Measurements from ENCODE around the gene RENBP. TPM values are rescaled to one million over a fixed set of nuclear protein-coding genes. Genes with fewer than 3 reads are reported as not detected.
A peak's percentile ranks its signal among the peaks of the same experiment; 100 is the strongest.

Gene RENBP
- total and polyA plus RNA-seq, 8 donors: 0.43 to 7.5 (median 2.4) TPM

- Histone ChIP-seq H3K4me1 (no peaks in the 10 kb centered on the region), H3K36me3 (no peaks in the 10 kb centered on the region), H3K4me3 (no peak overlapping the region), H3K27me3 (peaks cover 0 to 2% (median 0%) of the 10 kb centered on the region in 4 donors), H3K27ac (no peak overlapping the region), H3K9me3 (no peaks in the 10 kb centered on the region)
- WGBS, 2 donors: 68 to 73% methylated on average over 10 of the region's 10 CpGs
- FAIRE-seq: no peak
- TF ChIP-seq CTCF (IDR thresholded peaks at IDR 0.05): no peak
- no peak for DNase-seq
- intact Hi-C loops (cut with DNase I): loop anchor here in 1 of 3 donors (10.0 kb wide), 1 partner anchor 64 kb away; no protein-coding TSS in a partner anchor
- ATAC-seq: no peak
These were observed 6.1 kb downstream of the RENBP start for GRCh38 chrX:153938226-153938786.

- WGBS, 2 donors: 89 to 92% methylated on average over 3 of the region's 3 CpGs
- intact Hi-C loops (cut with DNase I): loop anchor here in 1 of 3 donors (10.0 kb wide), 1 partner anchor 62 kb away; no protein-coding TSS in a partner anchor
- DNase-seq: no peak
- H3K4me1 ChIP-seq: no peaks in the 10 kb centered on the region
- TF ChIP-seq CTCF (IDR thresholded peaks at IDR 0.05): no peak
- H3K27me3 ChIP-seq: no peaks in the 10 kb centered on the region
- no peaks in the 10 kb centered on the region for H3K9me3 ChIP-seq
- no peak overlapping the region for H3K27ac ChIP-seq
- no peaks in the 10 kb centered on the region for H3K36me3 ChIP-seq
- no peak for FAIRE-seq
- no peak for ATAC-seq
- no peak overlapping the region for H3K4me3 ChIP-seq
These were observed 7.4 kb downstream of the RENBP start for GRCh38 chrX:153937056-153937455.

- Histone ChIP-seq H3K4me3 (peak overlapping the region; percentile 23 to 77 (median 68)), H3K27ac (no peak overlapping the region), H3K27me3 (no peaks in the 10 kb centered on the region), H3K9me3 (no peaks in the 10 kb centered on the region), H3K4me1 (no peaks in the 10 kb centered on the region), H3K36me3 (no peaks in the 10 kb centered on the region)
- no peak for TF ChIP-seq CTCF (IDR thresholded peaks at IDR 0.05)
- no peak for DNase-seq
- WGBS, 2 donors: 6 to 15% methylated on average over 26 of the region's 32 CpGs
- intact Hi-C loops (cut with DNase I): loop anchor here in 1 of 3 donors (10.0 kb wide), 1 partner anchor 61 kb away; no protein-coding TSS in a partner anchor
- no peak for FAIRE-seq
- ATAC-seq: peak in 3 of 4 donors; percentile 4 to 21 (median 18)
These were observed 9.1 kb downstream of the RENBP start for GRCh38 chrX:153935326-153935851.

- DNase-seq (peak; percentile 71 to 87 (median 82)), ATAC-seq (peak; percentile 96 to 98 (median 97)), FAIRE-seq (no peak)
- no peak for TF ChIP-seq CTCF (IDR thresholded peaks at IDR 0.05)
- peak within 1 kb of the TSS; percentile 57 to 77 (median 68) for H3K4me3 ChIP-seq
- no peaks in the 10 kb centered on the region for H3K36me3 ChIP-seq
- H3K27me3 ChIP-seq: no peaks in the 10 kb centered on the region
- H3K9me3 ChIP-seq: no peaks in the 10 kb centered on the region
- WGBS, 2 donors: 0 to 9% methylated on average over 42 to 73 of the region's 87 CpGs
- H3K4me1 ChIP-seq: no peaks in the 10 kb centered on the region
- no peak within 1 kb of the TSS for H3K27ac ChIP-seq
- intact Hi-C loops (cut with DNase I): loop anchor here in 1 of 3 donors (10.0 kb wide), 1 partner anchor 60 kb away; no protein-coding TSS in a partner anchor
These were observed 9.6 kb downstream of the RENBP start, which contains the start of gene NAA10 for GRCh38 chrX:153934762-153935325. TSS of gene NAA10 (minus strand) at chrX:153935037. CDS start at chrX:153934904, 133 bp downstream.

Data from pancreas (tissue), 10 donors.